GM10248 (cell line): ENCODE results near the gene TXNDC9.

ENCODE experiments used
- CTCF ChIA-PET: fragments of 300-600 bp; sonication (Branson Sonifier 250); formaldehyde crosslinking; extraction: SDS; loops from one replicate; lab custom pipeline; 2021; ENCODE audit warnings: antibody characterized with exemption; lab: Yijun Ruan, JAX
- POLR2A ChIA-PET: fragments of 350-650 bp; sonication (Branson Sonifier 250); formaldehyde crosslinking; extraction: SDS; loops from one replicate; lab custom pipeline; 2020; ENCODE audit warnings: antibody characterized with exemption; lab: Yijun Ruan, JAX
- DNase-seq: peaks from one replicate; pipeline ENCODE4 v3.0.0; 2012; ENCODE audit errors: extremely low spot score
- TF ChIP-seq, protein P1 (sequence below): IDR thresholded peaks from 2 replicates; pipeline ENCODE4 v1.5.1; 2012; ENCODE audit warnings: mild to moderate bottlenecking, low read depth; ENCODE audit errors: extremely low read depth, missing control alignments, control extremely low read depth

TXNDC9 gene

GRCh38 chr2:99335911-99336803, at the start of gene TXNDC9:
Gene TXNDC9, minus strand, starts transcription at chr2:99336333. Its CDS starts 3,123 bp downstream, at chr2:99333210.
- CTCF ChIA-PET: interaction anchor here (0.7 to 4.4 kb wide), 13 partner anchors 11 to 195 kb away, joined by 3 to 32 read pairs (median 3); partner anchors contain the start of genes C2orf15, LIPT1 and TSGA10
- POLR2A ChIA-PET: interaction anchor here (1.0 to 1.5 kb wide), 2 partner anchors 154 to 156 kb away, joined by 3 read pairs; no protein-coding TSS in a partner anchor
- DNase-seq: peak; percentile 98
- TF ChIP-seq, protein P1, sequence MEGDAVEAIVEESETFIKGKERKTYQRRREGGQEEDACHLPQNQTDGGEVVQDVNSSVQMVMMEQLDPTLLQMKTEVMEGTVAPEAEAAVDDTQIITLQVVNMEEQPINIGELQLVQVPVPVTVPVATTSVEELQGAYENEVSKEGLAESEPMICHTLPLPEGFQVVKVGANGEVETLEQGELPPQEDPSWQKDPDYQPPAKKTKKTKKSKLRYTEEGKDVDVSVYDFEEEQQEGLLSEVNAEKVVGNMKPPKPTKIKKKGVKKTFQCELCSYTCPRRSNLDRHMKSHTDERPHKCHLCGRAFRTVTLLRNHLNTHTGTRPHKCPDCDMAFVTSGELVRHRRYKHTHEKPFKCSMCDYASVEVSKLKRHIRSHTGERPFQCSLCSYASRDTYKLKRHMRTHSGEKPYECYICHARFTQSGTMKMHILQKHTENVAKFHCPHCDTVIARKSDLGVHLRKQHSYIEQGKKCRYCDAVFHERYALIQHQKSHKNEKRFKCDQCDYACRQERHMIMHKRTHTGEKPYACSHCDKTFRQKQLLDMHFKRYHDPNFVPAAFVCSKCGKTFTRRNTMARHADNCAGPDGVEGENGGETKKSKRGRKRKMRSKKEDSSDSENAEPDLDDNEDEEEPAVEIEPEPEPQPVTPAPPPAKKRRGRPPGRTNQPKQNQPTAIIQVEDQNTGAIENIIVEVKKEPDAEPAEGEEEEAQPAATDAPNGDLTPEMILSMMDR: no peak

DNA sequence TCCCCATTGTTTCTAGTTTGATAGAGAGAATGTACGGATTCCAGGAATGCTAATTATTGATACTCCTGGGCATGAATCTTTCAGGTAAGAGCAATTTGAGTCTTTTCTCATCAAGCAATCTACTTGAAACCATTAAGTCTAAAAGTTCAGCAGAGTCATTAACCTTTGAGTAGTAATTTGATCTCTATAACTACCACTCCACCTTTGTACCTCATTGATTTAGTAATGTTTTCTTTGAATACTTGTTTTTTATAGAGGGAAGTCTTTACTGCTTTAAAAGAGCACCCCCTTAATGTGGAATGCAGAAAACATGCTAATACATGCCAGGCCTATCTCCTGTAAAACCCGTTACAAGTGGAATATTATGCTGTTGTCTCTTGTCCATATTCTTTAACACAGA, 46.0 kb upstream of the TXNDC9 start:
- no peak for DNase-seq
- ChIA-PET POLR2A (no interaction called here), CTCF (no interaction called here)
- TF ChIP-seq, protein P1: no peak

DNA sequence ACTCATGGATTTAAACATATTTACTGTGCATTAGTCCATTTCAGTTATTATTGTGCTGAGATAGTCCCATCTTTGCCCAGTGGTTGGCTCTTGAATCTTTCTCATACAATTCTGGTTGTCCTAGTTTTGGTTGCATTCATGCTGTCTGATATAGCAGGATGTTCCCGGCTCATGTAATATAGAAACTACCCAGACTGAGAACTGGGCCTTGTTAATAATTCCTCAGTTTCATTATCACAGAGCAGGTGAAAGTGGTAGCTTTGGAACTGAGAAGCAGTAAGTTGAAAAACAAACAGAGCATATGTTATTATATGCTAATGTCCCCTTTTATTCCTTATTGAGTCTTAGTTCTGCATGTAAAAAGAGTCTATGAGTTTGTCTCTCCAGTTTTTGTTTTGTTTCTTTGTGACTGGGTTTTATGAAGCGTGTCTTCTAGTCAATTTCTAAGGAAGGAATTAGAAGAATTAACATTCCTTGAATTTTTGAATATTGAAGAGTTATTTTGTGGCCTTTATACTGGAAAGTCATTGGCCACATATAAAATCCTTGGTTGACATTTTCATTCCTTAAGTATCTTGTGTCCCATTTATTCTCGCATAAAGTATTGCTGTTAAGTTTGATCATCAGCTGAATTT, 44.4 kb upstream of the TXNDC9 start:
- POLR2A ChIA-PET: interaction anchor here (0.6 kb wide), 1 partner anchor 65 kb away, joined by 5 read pairs; no protein-coding TSS in a partner anchor
- no peak for DNase-seq
- CTCF ChIA-PET: interaction anchor here (1.9 kb wide), 1 partner anchor 19 kb away, joined by 5 read pairs; no protein-coding TSS in a partner anchor
- TF ChIP-seq, protein P1: no peak

GRCh38 chr2:99377879-99378278, 41.7 kb upstream of the TXNDC9 start:
- DNase-seq: no peak
- TF ChIP-seq, protein P1: no peak
- POLR2A ChIA-PET: no interaction called here
- CTCF ChIA-PET: no interaction called here

DNA sequence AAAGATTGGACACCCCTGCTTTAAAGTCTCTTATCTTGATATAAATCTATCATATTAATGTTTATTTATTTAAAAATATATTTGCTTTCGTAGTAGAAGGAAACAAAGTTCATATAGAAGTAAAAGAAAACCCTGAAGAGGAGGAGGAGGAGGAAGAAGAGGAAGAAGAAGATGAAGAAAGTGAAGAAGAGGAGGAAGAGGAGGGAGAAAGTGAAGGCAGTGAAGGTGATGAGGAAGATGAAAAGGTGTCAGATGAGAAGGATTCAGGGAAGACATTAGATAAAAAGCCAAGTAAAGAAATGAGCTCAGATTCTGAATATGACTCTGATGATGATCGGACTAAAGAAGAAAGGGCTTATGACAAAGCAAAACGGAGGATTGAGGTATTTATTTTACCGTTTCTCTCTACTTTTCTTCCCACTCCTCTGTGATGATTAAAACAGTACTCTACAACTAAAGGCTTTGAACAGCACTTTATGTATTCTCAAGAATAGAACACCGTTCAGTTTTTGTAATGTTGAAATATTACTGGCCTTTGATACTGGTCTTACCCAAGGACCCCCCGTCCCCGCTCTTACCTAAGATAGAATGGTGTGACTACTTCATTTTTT, 40.2 kb upstream of the TXNDC9 start:
- ChIA-PET POLR2A (no interaction called here), CTCF (interaction anchor here (0.7 to 1.1 kb wide), 2 partner anchors 11 to 20 kb away, joined by 3 read pairs; no protein-coding TSS in a partner anchor)
- no peak for DNase-seq
- TF ChIP-seq, protein P1: no peak

DNA sequence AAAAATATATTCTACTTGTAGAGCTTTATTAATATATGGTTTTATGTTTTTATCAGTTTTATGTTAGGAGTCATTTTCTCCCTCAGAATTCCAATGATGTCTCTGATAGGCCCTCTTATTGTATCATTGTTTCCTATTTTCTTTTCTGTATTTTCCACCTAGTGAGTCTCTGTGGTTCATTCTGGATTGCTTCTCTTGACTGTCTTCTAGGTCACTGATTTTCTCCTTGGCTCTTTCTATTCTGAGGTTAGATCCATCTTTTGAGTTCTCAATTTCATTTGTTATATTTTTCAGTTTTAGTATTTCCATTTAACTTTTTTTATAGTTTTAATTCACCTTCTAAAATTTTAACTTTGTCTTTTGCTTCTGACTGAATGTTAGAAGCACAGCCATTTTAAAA, 38.6 kb upstream of the TXNDC9 start:
- no peak for DNase-seq
- CTCF ChIA-PET: interaction anchor here (0.8 to 1.2 kb wide), 3 partner anchors 8 to 17 kb away, joined by 3 to 4 read pairs (median 3); no protein-coding TSS in a partner anchor
- POLR2A ChIA-PET: no interaction called here
- TF ChIP-seq, protein P1: no peak
